K562 (cell line): ENCODE data around the gene SGMS1. TPM values are rescaled to one million over a fixed set of nuclear protein-coding genes. Genes with fewer than 3 reads are reported as not detected.

Source experiments
- CSDE1 ChIP-seq, 2 experiments: fragments of 450-650 bp; IDR thresholded peaks; 2 replicates each; pipeline ENCODE4 v1.6.1; 2016; ENCODE audit warnings: mild to moderate bottlenecking in 1 of 2
- CUX1 ChIP-seq: fragments of 200-800 bp; sonication (Bioruptor generic); IDR thresholded peaks from 2 replicates; pipeline ENCODE4 v1.6.1; 2016; ENCODE audit warnings: missing genetic modification characterization, missing compliant biosample characterization
- ETV6 ChIP-seq, 3 experiments: fragments of 150-350 bp in 1 of 3; sonication (generic) in 1 of 3; formaldehyde crosslinking in 1 of 3; IDR thresholded peaks; 2 replicates each; pipeline versions ENCODE4 v1.6.1 to v1.8.0; 2014 to 2022; ENCODE audit warnings: borderline replicate concordance in 2 of 3, low read depth in 2 of 3, antibody characterized with exemption in 1 of 3, low read length in 1 of 3, mild to moderate bottlenecking in 1 of 3, missing genetic modification reagents in 1 of 3
- GATA2 ChIP-seq: sonication (generic); formaldehyde crosslinking; IDR thresholded peaks from 2 replicates; pipeline ENCODE4 v1.4.0; 2020; ENCODE audit warnings: mild to moderate bottlenecking, missing genetic modification reagents
- NFE2L1 ChIP-seq: fragments of 450-650 bp; IDR thresholded peaks from 2 replicates; pipeline ENCODE4 v1.6.1; 2016; ENCODE audit warnings: missing genetic modification characterization, low read depth, mild to moderate bottlenecking, missing compliant biosample characterization, moderate library complexity, borderline replicate concordance
- NR2C2 ChIP-seq, 2 experiments: fragments of 200-800 bp in 1 of 2; sonication (Bioruptor generic) in 1 of 2; sonication (generic) in 1 of 2; formaldehyde crosslinking in 1 of 2; IDR thresholded peaks; 2 replicates each; pipeline versions ENCODE4 v1.6.1 to v1.8.0; 2016 to 2022; ENCODE audit warnings: mild to moderate bottlenecking in 1 of 2, missing compliant biosample characterization in 1 of 2, missing genetic modification characterization in 1 of 2, missing genetic modification reagents in 1 of 2
- POLR2H ChIP-seq: IDR thresholded peaks from 2 replicates; pipeline ENCODE4 v1.6.1; 2016; ENCODE audit warnings: missing genetic modification characterization, low read depth, mild to moderate bottlenecking, control low read depth, missing compliant biosample characterization, moderate library complexity
- PURB ChIP-seq: sonication (generic); formaldehyde crosslinking; IDR thresholded peaks from 2 replicates; pipeline ENCODE4 v1.9.0; 2021; ENCODE audit warnings: low read depth, mild to moderate bottlenecking, missing genetic modification reagents
- SMARCA4 ChIP-seq: fragments of 450-650 bp; IDR thresholded peaks from 2 replicates; pipeline ENCODE4 v1.6.1; 2016
- STAT5A ChIP-seq: IDR thresholded peaks from 2 replicates; pipeline ENCODE4 v1.6.1; 2012; ENCODE audit warnings: low read length, inconsistent platforms, borderline replicate concordance
- TCF7 ChIP-seq: sonication (generic); IDR thresholded peaks from 2 replicates; pipeline ENCODE4 v1.6.1; 2016; ENCODE audit warnings: antibody characterized with exemption, borderline replicate concordance
- ZNF384 ChIP-seq: IDR thresholded peaks from 2 replicates; pipeline ENCODE4 v1.6.1; 2012; ENCODE audit warnings: low read depth, low read length, improper control_type of control experiment
- ZNF592 ChIP-seq: fragments of 450-650 bp; IDR thresholded peaks from 2 replicates; pipeline ENCODE4 v1.6.1; 2017; ENCODE audit warnings: antibody characterized with exemption, mild to moderate bottlenecking
- ZNF695 ChIP-seq: fragments of 450-650 bp; formaldehyde crosslinking; IDR thresholded peaks from 2 replicates; pipeline ENCODE4 v1.4.0; 2020; ENCODE audit warnings: mild to moderate bottlenecking, moderate library complexity
- ZSCAN32 ChIP-seq: fragments of 450-650 bp; formaldehyde crosslinking; IDR thresholded peaks from 2 replicates; pipeline ENCODE4 v1.4.0; 2020; ENCODE audit warnings: mild to moderate bottlenecking, moderate library complexity
- polyA plus RNA-seq, 8 experiments: library from polyadenylated mRNA; depleted of rRNA in 4 of 8; stranded (reverse) in 5 of 8; unstranded in 3 of 8; fragments of >200 nt; fragmentation: Nextera tagmentation in 2 of 8; fragmentation: Illumina TruSeq in 1 of 8; extraction: Ambion mirVana in 2 of 8; extraction: Trizol in 1 of 8; gene quantifications; 2 replicates each; pipeline versions ENCODE4 v1.2.1 to v1.2.3, GENCODE V29; 2011 to 2014; ENCODE audit warnings: inconsistent platforms in 1 of 8, missing spikeins in 1 of 8
- total RNA-seq, 7 experiments: library from RNA; depleted of rRNA in 6 of 7; stranded (reverse); fragments of >200 nt in 6 of 7; fragmentation: Illumina TruSeq in 2 of 7; extraction: Trizol in 2 of 7; gene quantifications; 2 replicates each; pipeline versions ENCODE4 v1.2.1 to v1.2.3, GENCODE V29; 2011 to 2021; ENCODE audit warnings: low replicate concordance in 1 of 7
- TF ChIP-seq, protein P1 (sequence below): sonication (generic); formaldehyde crosslinking; IDR thresholded peaks from 2 replicates; pipeline ENCODE4 v1.8.0; 2022; ENCODE audit warnings: mild to moderate bottlenecking, missing genetic modification reagents

Gene SGMS1
- total and polyA plus RNA-seq, 9 of the 15 experiments (the other 6 are each of a cell fraction or from before 2014, with no cell fraction given), result 22.6 to 232 (median 82.2) TPM

- TF ChIP-seq STAT5A (peak; percentile 85), ZNF695 (CRISPR knock-in tag) (no peak), NR2C2 (CRISPR knock-in tag; IDR thresholded peaks at IDR 0.05) (no peak), NR2C2 (tag; IDR thresholded peaks at IDR 0.05) (peak; percentile 66), ZNF384 (no peak), NFE2L1 (tag) (no peak), CUX1 (CRISPR knock-in tag) (no peak), POLR2H (tag) (peak; percentile 35; the same call in 1 of the 2 replicates), ZNF592 (peak; percentile 95), SMARCA4 (peak; percentile 87), CSDE1 (IDR thresholded peaks at IDR 0.05) (no peak), ZSCAN32 (CRISPR knock-in tag) (no peak), PURB (no peak), GATA2 (CRISPR knock-in tag) (peak; percentile 78), ETV6 (IDR thresholded peaks at IDR 0.05; ENCODE audit: borderline replicate concordance in 1 of 2, low read depth in 2 of 2, low read length in 1 of 2) (0 out of 4 replicates have a peak, but pooled peaks of 1 of the 2 experiments have one; percentile 35), ETV6 (CRISPR knock-in tag; IDR thresholded peaks at IDR 0.05; ENCODE audit: borderline replicate concordance) (no peak), TCF7 (no peak)
- TF ChIP-seq, protein P1, sequence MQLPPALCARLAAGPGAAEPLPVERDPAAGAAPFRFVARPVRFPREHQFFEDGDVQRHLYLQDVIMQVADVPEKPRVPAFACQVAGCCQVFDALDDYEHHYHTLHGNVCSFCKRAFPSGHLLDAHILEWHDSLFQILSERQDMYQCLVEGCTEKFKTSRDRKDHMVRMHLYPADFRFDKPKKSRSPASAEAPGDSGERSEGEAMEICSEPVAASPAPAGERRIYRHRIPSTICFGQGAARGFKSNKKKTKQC (CRISPR knock-in tag), result no peak
Measured at GRCh38 chr10:50554995-50555568, 68.7 kb downstream of the SGMS1 start (continued).
